Testis (tissue), 2 donors: ENCODE data around the gene CDC20.

ENCODE experiments used
- CTCF ChIP-seq, 3 experiments: fragments of 450-650 bp in 2 of 3; fragments of 200-600 bp in 1 of 3; sonication (generic) in 1 of 3; IDR thresholded peaks; one replicate each; pipeline ENCODE4 v1.5.1; 2016 to 2019; ENCODE audit warnings: antibody characterized with exemption in 3 of 3, mild to moderate bottlenecking in 2 of 3, moderate library complexity in 1 of 3
- POLR2A ChIP-seq: fragments of 450-650 bp; IDR thresholded peaks from one replicate; pipeline ENCODE4 v1.6.1; 2017; ENCODE audit warnings: antibody characterized with exemption, mild to moderate bottlenecking, moderate library complexity

GRCh38 chr1:43345120-43345519 lies 13.7 kb upstream of the CDC20 start:
- TF ChIP-seq CTCF (IDR thresholded peaks at IDR 0.05), result no peak
- no peak for TF ChIP-seq POLR2A
